Left renal cortex interstitium (tissue), 4 donors: ENCODE data around the gene TKFC. TPM values are rescaled to one million over a fixed set of nuclear protein-coding genes. Genes with fewer than 3 reads are reported as not detected.
"Not testable (repeated sequence)": the region's sequence is repeated elsewhere in the genome, so short reads cannot be mapped to it uniquely, and the experiment has no call there.

Experiments used
- DNase-seq, 4 donors: peaks; one replicate each; pipeline ENCODE4 v3.0.0-alpha.2; 2013; ENCODE audit warnings: low read depth in 4 of 4, low spot score in 2 of 4, missing footprints in 1 of 4
- polyA plus RNA-seq, 4 donors: library from polyadenylated mRNA; unstranded; fragments of 120-200 nt; gene quantifications; one replicate each; pipeline ENCODE4 v1.2.1, GENCODE V29; 2013; ENCODE audit not compliant: insufficient read length in 4 of 4

TKFC gene
- polyA plus RNA-seq, 4 donors, result 47.2 to 67.9 (median 58.9) TPM

DNA sequence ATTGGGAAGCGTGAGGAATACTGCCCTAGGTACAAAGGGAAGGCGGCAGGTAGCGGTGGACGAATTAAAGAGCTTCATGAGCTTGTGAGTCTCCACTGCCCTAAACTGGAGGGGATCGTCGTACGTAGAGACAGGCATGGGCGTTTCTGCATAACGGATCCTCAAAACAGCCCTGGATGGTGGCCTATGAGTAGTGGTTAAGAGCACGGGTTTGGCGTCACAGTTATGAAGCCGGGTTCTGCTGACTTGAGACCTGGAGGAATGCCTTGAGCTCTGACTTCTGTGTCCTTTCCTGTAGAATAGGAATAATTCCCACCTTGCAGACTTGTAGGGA, 29.5 kb downstream of the TKFC start:
- DNase-seq, result no peak

DNA sequence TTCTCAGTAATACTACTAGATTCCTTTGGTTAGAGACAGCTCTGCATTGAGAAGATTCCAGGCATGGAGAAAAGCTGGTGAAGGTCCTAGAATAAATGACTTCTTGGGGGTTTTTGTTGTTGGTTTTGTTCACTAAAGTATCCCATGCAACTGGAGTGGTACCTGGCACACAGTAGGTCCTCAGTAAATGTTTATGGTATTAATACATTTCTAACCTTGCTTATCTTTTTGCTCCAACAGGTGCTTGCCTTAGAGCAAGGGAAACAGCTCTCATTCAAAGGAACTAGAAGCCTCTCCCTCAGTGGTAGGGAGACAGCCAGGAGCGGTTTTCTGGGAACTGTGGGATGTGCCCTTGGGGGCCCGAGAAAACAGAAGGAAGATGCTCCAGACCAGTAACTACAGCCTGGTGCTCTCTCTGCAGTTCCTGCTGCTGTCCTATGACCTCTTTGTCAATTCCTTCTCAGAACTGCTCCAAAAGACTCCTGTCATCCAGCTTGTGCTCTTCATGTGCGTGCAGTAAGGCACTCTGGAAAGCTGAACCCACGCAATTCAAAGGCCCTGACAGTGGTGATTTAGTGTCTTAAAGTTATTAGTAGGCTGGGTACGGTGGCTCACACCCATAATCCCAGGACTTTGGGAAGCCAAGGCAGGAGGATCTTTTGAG, 31.1 kb downstream of the TKFC start:
- DNase-seq, result no peak

DNA sequence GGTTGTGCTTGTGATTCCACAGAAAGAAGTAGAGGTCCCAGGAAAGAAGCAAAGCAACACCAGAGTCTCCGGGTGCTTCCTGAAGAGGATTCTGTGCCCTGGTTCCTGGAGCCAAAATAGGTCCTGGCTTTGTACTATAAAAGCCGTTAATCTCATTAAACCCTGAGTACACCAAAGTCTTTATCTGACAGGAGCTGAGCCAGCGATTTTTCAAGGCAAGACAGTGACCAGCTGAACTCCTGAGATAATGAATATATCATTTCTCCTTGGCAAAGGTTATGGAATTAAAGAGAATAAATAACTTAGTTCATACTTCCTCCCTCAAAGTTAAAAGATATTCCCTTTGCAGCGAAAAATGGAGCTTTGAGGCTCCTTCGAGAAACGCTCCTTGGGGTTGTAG, 34.4 kb downstream of the TKFC start:
- no peak for DNase-seq

DNA sequence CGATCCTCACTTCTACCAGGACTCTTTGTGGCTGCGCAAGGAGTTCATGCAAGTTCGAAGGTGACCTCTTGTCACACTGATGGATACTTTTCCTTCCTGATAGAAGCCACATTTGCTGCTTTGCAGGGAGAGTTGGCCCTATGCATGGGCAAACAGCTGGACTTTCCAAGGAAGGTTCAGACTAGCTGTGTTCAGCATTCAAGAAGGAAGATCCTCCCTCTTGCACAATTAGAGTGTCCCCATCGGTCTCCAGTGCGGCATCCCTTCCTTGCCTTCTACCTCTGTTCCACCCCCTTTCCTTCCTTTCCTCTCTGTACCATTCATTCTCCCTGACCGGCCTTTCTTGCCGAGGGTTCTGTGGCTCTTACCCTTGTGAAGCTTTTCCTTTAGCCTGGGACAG, 35.6 kb downstream of the TKFC start:
- no peak for DNase-seq

DNA sequence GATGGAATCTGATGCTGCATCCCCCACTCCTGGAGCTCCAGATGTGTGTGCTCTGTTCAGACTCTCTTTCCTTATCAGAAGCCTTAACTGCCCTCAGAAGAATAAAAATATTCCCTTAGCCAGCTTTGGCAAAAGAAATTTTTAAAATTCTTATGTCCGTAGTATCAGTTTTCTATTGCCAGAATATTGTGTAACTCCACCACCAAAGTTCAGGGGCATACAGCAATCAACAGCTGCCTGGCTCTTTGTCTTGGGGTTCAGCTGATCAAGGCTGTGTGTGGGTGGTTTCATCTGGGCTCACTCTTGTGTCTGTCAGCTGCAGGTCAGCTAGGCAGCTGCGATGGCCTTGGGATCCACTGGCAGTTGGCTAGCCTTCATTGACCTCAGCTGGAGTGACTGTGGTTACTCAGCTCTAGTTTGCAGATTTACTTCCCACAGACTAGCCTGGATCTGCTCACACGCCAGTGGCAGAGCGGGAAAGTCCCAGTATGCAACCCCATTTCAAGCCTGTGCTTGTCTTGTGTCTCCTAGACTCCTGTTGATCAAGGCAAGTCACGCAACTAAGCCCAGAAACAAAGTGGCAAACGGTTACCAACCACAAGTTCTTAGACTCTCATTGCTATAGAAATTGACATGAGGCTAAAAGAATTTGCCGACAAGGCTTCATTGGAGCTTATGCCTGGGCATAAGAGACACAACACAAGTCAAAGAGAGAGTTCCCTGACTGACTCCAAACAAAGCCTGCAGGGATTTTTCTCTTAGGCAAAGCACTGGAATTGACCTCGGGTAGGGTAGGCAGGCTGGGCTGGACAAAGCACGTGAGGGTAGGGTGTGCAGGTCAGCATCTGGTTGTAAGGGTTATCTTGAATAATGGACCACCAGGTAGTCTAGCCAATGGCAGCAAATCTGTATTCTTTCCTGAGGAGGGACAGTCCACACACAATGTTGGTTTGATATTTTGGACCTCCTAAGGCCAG, 36.6 kb downstream of the TKFC start:
- no peak for DNase-seq

DNA sequence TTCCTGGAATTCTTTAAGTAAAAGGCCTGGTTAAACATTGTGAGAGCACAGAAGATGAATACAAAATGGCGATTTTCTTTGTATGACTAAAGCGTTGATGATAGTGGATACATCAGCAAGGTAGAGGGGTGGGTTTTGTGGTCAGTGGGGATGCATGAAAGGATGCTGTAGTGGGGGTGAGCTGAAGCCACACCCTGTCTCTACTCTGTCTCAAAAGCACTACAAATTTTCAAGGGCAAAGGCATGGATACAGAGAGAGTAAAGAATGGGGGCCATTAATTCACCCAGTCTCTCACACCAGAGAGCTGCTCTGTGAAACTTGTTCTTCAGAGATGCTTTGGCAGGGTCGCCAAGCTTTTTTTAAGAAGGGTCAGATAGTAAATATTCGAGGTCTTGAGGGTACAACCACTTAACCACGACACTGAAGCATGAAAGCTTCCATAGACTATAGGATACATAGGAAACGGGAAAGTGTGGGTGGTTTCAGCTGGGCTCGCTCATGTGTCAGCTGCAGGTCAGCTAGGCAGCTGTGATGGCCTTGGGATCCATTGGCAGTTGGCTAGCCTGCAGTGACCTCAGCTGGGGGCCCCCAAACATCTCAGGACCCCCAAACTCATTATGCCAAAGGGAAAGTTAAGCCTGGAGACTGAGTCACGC, 37.4 kb downstream of the TKFC start:
- DNase-seq, result no peak

DNA sequence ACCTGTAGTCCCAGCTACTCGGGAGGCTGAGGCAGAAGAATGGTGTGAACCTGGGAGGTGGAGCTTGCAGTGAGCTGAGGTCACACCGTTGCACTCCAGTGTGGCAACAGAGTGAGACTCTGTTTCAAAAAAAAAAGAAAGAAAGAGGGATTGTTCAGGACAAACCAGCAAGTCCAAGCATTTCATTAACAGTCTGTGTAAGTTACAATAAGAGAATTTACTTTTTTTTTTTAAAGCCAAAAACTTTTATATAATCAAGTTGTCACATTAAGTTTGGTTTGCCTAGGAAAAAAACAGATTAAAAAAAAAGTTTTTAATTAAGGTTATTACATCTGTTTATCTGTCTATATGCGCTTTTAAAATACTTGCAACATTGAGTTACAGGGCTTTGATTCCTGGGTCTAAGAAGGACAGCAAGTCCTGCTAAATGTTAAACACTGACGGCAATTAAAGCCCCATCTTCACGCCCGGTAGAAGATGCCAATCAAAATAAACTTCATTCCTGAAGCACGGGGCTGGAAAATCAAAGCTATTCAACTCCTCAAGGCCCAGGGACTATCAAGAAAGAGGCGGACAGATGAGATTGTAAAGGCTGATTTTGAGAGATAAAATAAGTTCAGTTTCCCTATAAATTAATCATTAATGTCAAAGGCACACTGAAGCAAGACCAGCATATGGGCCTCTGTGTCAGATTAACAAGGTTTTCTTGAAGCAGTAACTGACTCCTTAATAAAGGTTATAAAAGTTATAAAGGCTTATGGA, 39.8 kb downstream of the TKFC start:
- DNase-seq, result no peak

DNA sequence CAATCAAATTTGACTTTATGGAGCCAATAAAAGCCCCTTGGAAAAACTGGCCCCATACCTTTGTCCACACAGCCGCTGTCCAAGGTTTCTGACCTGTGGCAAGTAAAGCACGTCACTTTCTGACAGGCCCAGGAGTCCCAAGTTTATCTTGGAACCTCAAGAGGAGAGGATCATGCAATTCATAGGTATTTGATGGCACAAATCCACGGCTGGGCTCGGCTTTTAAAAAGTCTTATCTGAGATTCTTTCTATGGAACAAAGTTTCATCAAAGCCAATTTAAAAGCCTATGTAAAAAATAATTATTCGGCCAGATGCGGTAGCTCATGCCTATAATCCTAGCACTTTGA, 42.7 kb downstream of the TKFC start:
- DNase-seq, result no peak

- no peak for DNase-seq
Measured at GRCh38 chr11:61377461-61378160, 44.6 kb downstream of the TKFC start.

DNA sequence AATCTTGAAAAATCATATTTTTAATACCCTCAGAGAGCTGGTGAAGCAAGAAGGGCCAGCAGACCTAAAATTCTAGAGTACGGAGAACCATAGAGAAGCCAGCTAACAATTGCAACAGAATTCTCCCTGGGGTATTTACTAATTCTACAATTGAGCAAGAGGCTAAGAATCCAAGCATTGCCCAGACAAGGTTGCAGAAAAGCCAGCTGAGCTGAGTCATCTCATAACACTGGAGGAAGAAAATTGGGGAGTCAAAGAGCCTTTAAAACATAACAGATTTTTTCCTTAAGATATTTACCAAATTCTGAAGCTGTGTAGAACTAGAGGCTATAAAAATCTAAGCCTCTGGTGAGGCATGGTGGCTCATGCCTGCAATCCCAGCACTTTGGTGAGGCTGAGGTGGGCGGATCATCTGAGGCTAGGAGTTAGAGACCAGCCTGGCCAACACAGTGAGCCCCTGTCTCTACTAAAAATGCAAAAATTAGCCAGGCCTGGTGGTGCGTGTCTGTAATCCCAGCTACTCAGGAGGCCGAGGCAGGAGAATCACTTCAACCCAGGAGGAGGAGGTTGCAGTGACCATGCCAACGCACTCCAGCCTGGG, 45.8 kb downstream of the TKFC start:
- no peak for DNase-seq

DNA sequence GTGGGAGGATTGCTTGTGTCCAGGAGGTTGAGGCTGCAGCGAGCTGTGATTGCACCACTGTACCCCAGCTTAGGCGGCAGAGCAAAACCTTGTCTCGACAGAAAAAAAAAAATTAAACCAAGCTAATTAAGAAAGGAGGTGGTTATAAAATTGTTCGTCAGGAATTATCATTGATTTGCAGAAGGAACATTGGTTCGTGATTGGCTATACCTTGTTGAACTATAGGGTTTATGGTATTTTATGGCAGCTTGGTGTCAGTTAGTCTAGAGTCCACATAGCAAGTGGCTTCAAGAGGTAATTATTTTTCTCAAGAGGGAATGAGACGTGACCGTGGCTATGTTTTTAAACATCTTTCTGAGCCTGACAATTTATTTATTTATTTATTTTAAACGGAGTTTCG, 47.9 kb downstream of the TKFC start:
- DNase-seq, result no peak

- DNase-seq, result not testable (repeated sequence)
Measured at GRCh38 chr11:61383859-61384258, 50.8 kb downstream of the TKFC start.

- no peak for DNase-seq
Measured at GRCh38 chr11:61384271-61385242, 51.5 kb downstream of the TKFC start.

- no peak for DNase-seq
Measured at GRCh38 chr11:61390161-61390560, 57.1 kb downstream of the TKFC start.

GRCh38 chr11:61392981-61393595, 60.1 kb downstream of the TKFC start:
- DNase-seq, result peak in 1 of 4 donors; percentile 10
